Measurements from ENCODE around the gene SSTR3.

Gene SSTR3

DNA sequence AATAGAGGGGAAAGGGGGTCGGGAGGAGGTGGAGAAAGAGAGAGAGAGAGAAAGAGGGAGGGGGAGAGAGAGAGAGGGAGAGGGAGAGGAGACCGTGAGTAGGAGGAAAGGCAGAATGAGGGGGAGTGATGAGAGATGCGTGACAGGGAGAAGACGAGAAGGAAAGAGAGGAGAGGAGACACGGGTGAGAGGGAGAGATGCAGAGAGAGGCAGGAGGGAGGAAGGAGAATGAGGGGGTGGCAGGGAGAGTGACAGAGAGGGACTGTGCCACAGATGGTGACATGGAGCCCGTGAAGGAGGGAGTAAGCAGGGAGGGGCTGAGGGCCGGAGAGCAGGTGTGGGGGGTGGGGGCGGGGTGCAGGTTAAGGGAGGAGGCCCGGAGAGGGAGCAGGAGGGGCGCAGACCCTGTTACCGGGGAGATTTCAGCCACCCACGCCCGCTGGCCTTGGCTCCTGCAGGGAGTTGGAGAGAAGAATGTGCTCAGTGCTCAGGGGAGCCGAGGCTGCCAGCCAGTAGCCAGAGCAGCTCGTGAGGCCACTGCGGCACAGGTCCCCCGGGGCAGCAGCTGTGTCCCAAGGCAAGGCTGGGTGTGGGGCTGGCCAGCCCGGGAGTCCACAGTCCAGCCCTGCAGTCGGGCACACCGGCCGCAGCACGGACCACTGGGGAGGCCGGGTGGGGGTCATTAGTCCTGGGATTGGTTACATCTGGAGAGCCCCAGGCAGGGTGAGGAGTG, at the start of gene SSTR3:
TSS of gene SSTR3 (minus strand) at position 304 of the 733 bp plus-strand sequence. CDS start 4,674 bp downstream, outside the sequence.
- H3K36me3 ChIP-seq (ENCODE audit: control insufficient read depth in 1 of 2, insufficient read depth in 2 of 2, low read length in 2 of 2), result no peaks in the 10 kb centered on the region
- peaks cover 0 to 12% of the 10 kb centered on the region in 2 donors for H3K4me1 ChIP-seq (ENCODE audit: control insufficient read depth in 1 of 2, insufficient read depth in 2 of 2, low read length in 2 of 2)
- H3K4me3 ChIP-seq (ENCODE audit: low read depth in 1 of 2, low read length in 2 of 2), result no peak within 1 kb of the TSS
- no peaks in the 10 kb centered on the region for H3K9me3 ChIP-seq (ENCODE audit: control insufficient read depth in 1 of 2, low read length in 2 of 2)
- H3K27me3 ChIP-seq (ENCODE audit: low read depth, low read length), result no peaks in the 10 kb centered on the region
- no peak within 1 kb of the TSS for H3K27ac ChIP-seq (ENCODE audit: low read length)

DNA sequence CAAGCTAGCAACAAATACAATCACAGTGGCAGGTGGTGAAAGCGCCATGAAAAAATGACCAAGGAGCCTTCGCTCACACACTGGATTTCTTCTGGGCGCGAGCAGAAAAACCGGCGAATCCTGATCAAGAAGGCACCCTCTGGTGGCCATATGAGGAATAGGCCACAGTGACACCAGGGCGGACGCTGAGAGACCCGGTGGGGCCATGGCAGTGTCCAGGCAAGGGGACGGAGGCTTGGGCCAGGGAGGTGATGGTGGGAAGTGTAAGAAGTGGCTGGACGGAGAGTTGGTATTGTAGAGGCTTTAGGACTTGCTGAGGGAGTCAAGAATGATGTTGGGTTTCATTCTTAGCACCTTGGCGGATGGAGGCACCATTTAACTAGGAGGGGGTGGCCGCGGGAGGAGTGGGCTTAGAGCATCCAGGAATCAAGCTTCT, 48.6 kb upstream of the SSTR3 start:
- H3K4me1 ChIP-seq (ENCODE audit: control insufficient read depth in 1 of 2, insufficient read depth in 2 of 2, low read length in 2 of 2), result peaks cover 0 to 4% of the 10 kb centered on the region in 2 donors
- no peak overlapping the region for H3K4me3 ChIP-seq (ENCODE audit: low read depth in 1 of 2, low read length in 2 of 2)
- no peaks in the 10 kb centered on the region for H3K36me3 ChIP-seq (ENCODE audit: control insufficient read depth in 1 of 2, insufficient read depth in 2 of 2, low read length in 2 of 2)
- peaks cover 20% of the 10 kb centered on the region for H3K27me3 ChIP-seq (ENCODE audit: low read depth, low read length)
- no peak overlapping the region for H3K27ac ChIP-seq (ENCODE audit: low read length)
- H3K9me3 ChIP-seq (ENCODE audit: control insufficient read depth in 1 of 2, low read length in 2 of 2), result peaks cover 0 to 15% of the 10 kb centered on the region in 2 donors

DNA sequence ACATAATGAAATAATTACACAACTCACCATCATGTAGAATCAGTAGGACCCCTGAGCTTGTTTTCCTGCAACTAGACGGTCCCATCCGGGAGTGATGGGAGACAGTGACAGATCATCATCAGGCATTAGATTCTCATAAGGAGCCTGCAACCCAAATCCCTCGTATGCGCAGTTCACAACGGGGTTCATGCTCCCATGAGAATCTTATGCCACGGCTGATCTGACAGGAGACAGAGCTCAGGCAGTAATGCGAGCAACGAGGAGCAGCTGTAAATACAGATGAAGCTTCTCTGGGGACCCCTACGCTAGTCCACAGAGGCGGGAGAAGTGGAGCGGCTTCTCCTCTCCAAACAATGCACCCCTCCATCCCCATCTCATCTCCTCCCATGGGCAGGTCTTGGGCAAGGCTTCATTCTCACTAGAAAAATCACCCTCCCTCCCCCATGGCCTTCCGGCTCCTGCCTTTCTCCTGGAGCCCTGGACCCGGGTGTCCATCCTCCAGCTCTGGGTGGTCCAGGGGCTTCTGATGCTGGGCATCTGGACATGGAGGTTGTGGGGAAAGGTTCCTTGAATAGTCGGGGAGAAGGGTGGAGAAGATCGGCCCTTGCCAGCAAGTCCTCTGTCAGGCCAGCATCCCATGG, 48.0 kb upstream of the SSTR3 start:
- Histone ChIP-seq H3K9me3 (ENCODE audit: control insufficient read depth in 1 of 2, low read length in 2 of 2) (peaks cover 0 to 15% of the 10 kb centered on the region in 2 donors), H3K4me1 (ENCODE audit: control insufficient read depth in 1 of 2, insufficient read depth in 2 of 2, low read length in 2 of 2) (peaks cover 0 to 4% of the 10 kb centered on the region in 2 donors), H3K36me3 (ENCODE audit: control insufficient read depth in 1 of 2, insufficient read depth in 2 of 2, low read length in 2 of 2) (no peaks in the 10 kb centered on the region), H3K4me3 (ENCODE audit: low read depth in 1 of 2, low read length in 2 of 2) (no peak overlapping the region), H3K27ac (ENCODE audit: low read length) (no peak overlapping the region), H3K27me3 (ENCODE audit: low read depth, low read length) (peaks cover 20% of the 10 kb centered on the region)

DNA sequence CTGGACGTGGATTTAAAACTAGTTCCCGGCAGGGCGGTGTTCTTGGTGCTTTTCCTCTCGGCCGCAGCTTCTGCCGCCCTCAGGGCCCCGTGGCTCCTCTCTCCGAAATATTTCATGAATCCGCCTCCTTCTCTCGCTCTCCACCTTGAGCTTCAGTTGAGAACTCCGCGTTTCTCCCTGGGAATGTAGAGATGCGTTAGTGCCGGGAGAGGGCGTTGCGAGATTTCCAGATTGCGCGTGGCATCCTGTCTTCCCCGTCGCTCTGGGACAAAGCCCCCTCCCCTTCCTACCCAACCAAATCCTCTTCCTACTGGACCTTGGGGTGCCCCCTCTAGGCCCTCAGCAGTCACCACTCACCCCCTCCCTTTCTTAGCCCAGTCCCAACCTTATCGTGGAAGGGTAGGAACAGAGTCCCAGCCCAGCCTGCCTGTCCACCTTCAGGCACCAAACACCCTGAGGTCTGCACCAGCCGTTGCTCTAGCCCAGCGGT, 47.3 kb upstream of the SSTR3 start:
- H3K4me1 ChIP-seq (ENCODE audit: control insufficient read depth in 1 of 2, insufficient read depth in 2 of 2, low read length in 2 of 2), result peaks cover 0 to 4% of the 10 kb centered on the region in 2 donors
- no peaks in the 10 kb centered on the region for H3K36me3 ChIP-seq (ENCODE audit: control insufficient read depth in 1 of 2, insufficient read depth in 2 of 2, low read length in 2 of 2)
- no peak overlapping the region for H3K27ac ChIP-seq (ENCODE audit: low read length)
- H3K4me3 ChIP-seq (ENCODE audit: low read depth in 1 of 2, low read length in 2 of 2), result no peak overlapping the region
- peaks cover 0 to 12% of the 10 kb centered on the region in 2 donors for H3K9me3 ChIP-seq (ENCODE audit: control insufficient read depth in 1 of 2, low read length in 2 of 2)
- H3K27me3 ChIP-seq (ENCODE audit: low read depth, low read length), result peaks cover 20% of the 10 kb centered on the region

DNA sequence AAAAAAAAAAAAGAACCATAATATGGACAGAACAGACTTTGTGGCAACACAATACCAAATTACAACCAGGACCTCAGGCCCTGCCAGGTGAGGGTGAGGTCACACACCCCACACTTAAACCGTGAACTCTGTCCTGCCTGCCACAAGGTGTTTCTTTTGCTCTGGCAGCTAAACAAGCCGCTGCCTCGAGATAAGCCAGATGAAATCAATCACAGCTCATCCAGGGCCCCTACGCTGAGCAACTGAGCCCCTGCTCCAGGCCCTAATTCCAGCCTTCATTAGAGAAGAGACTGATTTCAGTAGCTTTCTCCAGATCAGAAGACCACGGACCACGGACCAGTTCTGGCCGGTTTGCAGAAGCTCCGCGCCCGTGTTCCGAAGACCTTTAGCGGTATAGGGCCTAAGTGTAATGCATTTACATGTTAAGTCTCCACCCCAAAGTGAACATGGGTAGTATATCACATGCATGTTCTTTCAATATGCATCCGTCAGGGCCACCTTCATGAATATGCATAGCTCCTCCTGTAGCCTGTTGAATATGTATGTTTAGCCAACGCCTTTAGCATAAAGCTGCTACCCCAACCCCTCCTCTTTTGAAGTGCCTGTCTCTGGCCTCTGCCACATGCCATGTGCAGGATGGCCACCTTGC, 46.6 kb upstream of the SSTR3 start:
- Histone ChIP-seq H3K9me3 (ENCODE audit: control insufficient read depth in 1 of 2, low read length in 2 of 2) (peaks cover 0 to 5% of the 10 kb centered on the region in 2 donors), H3K27ac (ENCODE audit: low read length) (no peak overlapping the region), H3K4me3 (ENCODE audit: low read depth in 1 of 2, low read length in 2 of 2) (no peak overlapping the region), H3K27me3 (ENCODE audit: low read depth, low read length) (peaks cover 20% of the 10 kb centered on the region), H3K36me3 (ENCODE audit: control insufficient read depth in 1 of 2, insufficient read depth in 2 of 2, low read length in 2 of 2) (no peaks in the 10 kb centered on the region), H3K4me1 (ENCODE audit: control insufficient read depth in 1 of 2, insufficient read depth in 2 of 2, low read length in 2 of 2) (peaks cover 0 to 4% of the 10 kb centered on the region in 2 donors)

DNA sequence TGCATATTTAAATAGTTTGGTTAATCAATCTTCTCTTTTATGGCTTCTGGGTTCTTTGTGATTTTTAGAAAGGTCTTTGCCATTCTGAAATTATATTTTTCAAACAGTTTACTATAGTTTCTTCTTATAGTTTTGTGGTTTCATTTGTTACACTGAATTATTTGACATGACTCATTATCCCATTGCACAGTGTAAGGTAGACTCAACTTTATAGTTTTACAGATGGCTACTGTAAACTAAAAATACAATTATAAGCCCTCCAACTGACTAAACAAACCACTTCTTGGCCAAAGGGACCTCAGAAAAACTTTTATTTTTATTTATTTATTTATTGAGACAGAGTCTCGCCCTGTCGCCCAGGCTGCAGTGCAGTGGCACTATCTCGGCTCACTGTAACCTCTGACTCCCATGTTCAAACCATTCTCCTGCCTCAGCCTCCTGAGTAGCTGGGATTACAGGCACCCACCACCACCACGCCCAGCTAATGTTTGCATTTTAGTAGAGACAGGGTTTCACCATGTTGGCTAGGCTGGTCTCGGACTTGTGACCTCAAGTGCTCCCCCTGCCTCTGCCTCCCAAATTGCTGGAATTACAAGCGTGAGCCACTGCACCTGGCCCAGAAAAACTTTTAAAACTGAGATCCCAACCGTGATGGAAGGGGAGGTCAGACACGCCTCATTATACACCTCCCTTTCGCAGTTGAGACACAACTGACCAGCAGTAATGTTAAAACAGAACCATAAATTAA, 45.9 kb upstream of the SSTR3 start:
- Histone ChIP-seq H3K27me3 (ENCODE audit: low read depth, low read length) (peaks cover 20% of the 10 kb centered on the region), H3K4me1 (ENCODE audit: control insufficient read depth in 1 of 2, insufficient read depth in 2 of 2, low read length in 2 of 2) (peaks cover 0 to 4% of the 10 kb centered on the region in 2 donors), H3K9me3 (ENCODE audit: control insufficient read depth in 1 of 2, low read length in 2 of 2) (no peaks in the 10 kb centered on the region), H3K36me3 (ENCODE audit: control insufficient read depth in 1 of 2, insufficient read depth in 2 of 2, low read length in 2 of 2) (no peaks in the 10 kb centered on the region), H3K27ac (ENCODE audit: low read length) (no peak overlapping the region), H3K4me3 (ENCODE audit: low read depth in 1 of 2, low read length in 2 of 2) (no peak overlapping the region)

DNA sequence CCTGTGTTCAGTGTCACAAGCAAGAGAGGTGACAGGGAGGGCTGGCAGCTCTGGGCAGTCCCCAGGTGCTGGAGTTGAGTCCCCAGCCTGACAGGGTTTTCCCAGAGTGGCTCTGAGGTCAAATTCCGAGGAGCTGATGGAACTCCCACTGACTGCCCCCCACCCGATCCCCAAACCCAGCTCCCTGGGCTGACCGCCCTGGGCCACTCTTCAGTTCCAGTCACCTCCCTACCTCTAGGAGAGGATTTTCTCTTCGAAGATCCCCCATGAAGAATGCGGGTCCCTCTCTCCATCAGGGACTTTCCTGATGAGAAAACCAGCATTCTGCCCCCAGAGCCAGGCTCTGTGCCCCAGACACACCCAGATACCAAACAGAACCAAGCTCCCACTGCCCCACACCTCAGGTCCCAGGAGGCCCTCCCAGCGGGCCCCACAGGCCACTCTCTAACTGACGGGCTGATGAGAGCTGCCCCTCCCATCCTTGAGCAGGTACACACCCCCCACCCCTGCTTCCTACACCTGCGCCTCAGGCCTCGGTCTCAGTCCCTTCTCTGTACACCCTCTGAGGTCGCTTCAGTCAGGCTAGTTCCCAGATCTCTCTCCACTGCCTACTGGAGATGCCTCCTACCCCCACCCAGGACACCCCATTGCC, 43.9 kb upstream of the SSTR3 start:
- H3K9me3 ChIP-seq (ENCODE audit: control insufficient read depth in 1 of 2, low read length in 2 of 2), result no peaks in the 10 kb centered on the region
- H3K27ac ChIP-seq (ENCODE audit: low read length), result no peak overlapping the region
- H3K36me3 ChIP-seq (ENCODE audit: control insufficient read depth in 1 of 2, insufficient read depth in 2 of 2, low read length in 2 of 2), result no peaks in the 10 kb centered on the region
- H3K27me3 ChIP-seq (ENCODE audit: low read depth, low read length), result peaks cover 14% of the 10 kb centered on the region
- peaks cover 0 to 4% of the 10 kb centered on the region in 2 donors for H3K4me1 ChIP-seq (ENCODE audit: control insufficient read depth in 1 of 2, insufficient read depth in 2 of 2, low read length in 2 of 2)
- H3K4me3 ChIP-seq (ENCODE audit: low read depth in 1 of 2, low read length in 2 of 2), result no peak overlapping the region

DNA sequence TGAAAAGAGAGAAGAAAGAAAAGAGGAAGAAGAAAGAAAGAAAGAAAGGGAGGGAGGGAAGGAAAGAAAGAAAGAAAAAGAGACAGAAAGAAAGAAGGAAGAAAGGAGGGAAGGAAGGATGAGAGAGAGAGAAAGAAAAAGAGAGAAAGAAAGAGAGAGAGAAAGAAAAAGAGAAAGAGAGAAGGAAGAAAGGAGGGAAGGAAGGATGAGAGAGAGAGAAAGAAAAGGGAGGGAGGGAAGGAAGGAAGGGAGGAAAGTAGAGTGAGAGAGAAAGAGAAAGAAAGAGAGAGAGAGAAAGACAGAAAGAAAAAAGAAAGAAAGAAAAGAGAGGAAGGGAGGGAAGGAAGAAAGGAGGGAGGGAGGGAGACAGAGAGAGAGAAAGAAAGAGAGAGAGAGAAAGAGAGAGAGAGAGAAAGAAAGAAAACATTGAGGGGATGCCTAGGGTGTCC, 43.3 kb upstream of the SSTR3 start:
- H3K36me3 ChIP-seq (ENCODE audit: control insufficient read depth in 1 of 2, insufficient read depth in 2 of 2, low read length in 2 of 2), result no peaks in the 10 kb centered on the region
- H3K4me1 ChIP-seq (ENCODE audit: control insufficient read depth in 1 of 2, insufficient read depth in 2 of 2, low read length in 2 of 2), result no peaks in the 10 kb centered on the region
- no peak overlapping the region for H3K27ac ChIP-seq (ENCODE audit: low read length)
- peaks cover 10% of the 10 kb centered on the region for H3K27me3 ChIP-seq (ENCODE audit: low read depth, low read length)
- H3K4me3 ChIP-seq (ENCODE audit: low read depth in 1 of 2, low read length in 2 of 2), result no peak overlapping the region
- no peaks in the 10 kb centered on the region for H3K9me3 ChIP-seq (ENCODE audit: control insufficient read depth in 1 of 2, low read length in 2 of 2)

DNA sequence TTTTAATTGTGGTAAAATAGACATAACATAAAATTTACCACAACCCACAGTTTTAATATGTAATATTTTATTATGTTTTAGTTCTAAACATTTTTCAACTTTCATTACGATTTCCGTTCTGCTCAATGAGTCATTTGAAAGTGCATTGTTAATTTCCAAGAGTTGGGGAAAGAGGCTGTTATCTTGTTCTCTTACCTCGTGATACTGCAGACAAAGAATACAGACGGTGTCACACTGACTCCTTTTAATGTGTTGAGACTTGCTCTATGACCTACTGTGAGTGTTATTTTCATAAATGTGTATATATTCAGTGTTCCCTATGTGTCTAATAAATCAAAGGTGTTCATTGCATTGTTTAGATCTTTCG, 42.6 kb upstream of the SSTR3 start:
- Histone ChIP-seq H3K27ac (ENCODE audit: low read length) (no peak overlapping the region), H3K27me3 (ENCODE audit: low read depth, low read length) (peaks cover 6% of the 10 kb centered on the region), H3K9me3 (ENCODE audit: control insufficient read depth in 1 of 2, low read length in 2 of 2) (no peaks in the 10 kb centered on the region), H3K4me3 (ENCODE audit: low read depth in 1 of 2, low read length in 2 of 2) (no peak overlapping the region), H3K4me1 (ENCODE audit: control insufficient read depth in 1 of 2, insufficient read depth in 2 of 2, low read length in 2 of 2) (no peaks in the 10 kb centered on the region), H3K36me3 (ENCODE audit: control insufficient read depth in 1 of 2, insufficient read depth in 2 of 2, low read length in 2 of 2) (no peaks in the 10 kb centered on the region)

DNA sequence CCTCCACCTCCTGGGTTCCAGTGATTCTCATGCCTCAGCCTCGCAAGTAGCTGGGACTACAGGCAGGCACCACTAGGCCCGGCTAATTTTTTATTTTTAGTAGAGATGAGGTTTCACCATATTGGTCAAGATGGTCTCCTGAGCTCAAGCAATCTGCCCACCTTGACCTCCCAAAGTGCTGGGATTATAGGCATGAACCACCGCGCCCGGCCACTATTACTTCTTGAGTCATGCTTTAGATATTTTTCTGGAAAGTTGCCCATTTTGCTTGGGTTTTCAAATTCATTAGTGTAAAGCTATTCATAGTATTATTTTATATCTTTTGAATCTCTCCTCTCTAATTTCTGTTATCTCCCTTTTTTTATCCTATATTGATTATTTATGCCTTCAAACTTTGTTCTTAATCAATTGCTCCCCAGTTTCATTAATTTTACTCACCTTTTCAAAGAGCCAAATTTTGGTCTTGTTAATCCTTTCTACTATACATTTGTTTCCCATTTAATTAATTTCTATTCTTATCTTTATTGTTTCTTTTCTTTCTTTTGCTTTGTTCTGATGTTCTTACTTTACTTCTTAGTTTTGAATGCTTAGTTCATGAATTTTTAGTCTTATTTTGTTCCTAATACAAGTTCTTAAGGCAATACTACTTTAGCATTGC, 42.1 kb upstream of the SSTR3 start:
- H3K27me3 ChIP-seq (ENCODE audit: low read depth, low read length), result peaks cover under 1% of the 10 kb centered on the region
- H3K4me1 ChIP-seq (ENCODE audit: control insufficient read depth in 1 of 2, insufficient read depth in 2 of 2, low read length in 2 of 2), result no peaks in the 10 kb centered on the region
- H3K27ac ChIP-seq (ENCODE audit: low read length), result no peak overlapping the region
- no peak overlapping the region for H3K4me3 ChIP-seq (ENCODE audit: low read depth in 1 of 2, low read length in 2 of 2)
- no peaks in the 10 kb centered on the region for H3K36me3 ChIP-seq (ENCODE audit: control insufficient read depth in 1 of 2, insufficient read depth in 2 of 2, low read length in 2 of 2)
- H3K9me3 ChIP-seq (ENCODE audit: control insufficient read depth in 1 of 2, low read length in 2 of 2), result no peaks in the 10 kb centered on the region
